GM18951 (cell line): ENCODE measurements around the gene TBC1D32.

Source experiments
- POLR2A ChIP-seq: IDR thresholded peaks from 4 replicates; pipeline ENCODE4 v1.6.1; 2011; ENCODE audit warnings: mild to moderate bottlenecking; ENCODE audit not compliant: insufficient read length, insufficient read depth; ENCODE audit errors: extremely low read depth
- in situ Hi-C: fragments of 300-500 bp; cut with MboI; formaldehyde crosslinking; loops from one replicate; pipeline ENCODE4 v1.12.0; 2022; ENCODE audit warnings: low sequenced_read_pairs, mixed read lengths, inconsistent platforms; ENCODE audit not compliant: unreplicated experiment

TBC1D32 gene

DNA sequence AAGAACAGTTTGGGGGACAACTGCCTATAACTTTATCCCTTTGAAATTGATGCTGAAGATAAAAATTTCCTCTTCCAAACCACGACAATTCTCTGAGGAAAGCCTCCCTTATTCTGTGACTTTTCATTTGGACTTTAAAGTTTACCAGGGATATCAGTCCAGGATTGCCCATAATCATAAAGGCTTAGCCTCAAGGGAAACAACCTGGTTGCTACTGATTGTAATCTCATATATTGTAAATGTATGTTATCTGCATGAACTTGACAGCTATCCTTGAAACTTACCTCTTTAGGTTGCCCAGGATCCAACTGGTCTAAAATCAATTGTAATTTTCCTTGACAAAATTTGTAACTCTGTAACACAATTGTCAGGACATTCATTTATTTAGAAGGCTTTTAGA lies 23.8 kb downstream of the TBC1D32 start:
- TF ChIP-seq POLR2A: no peak
- in situ Hi-C loops: no loop called here

DNA sequence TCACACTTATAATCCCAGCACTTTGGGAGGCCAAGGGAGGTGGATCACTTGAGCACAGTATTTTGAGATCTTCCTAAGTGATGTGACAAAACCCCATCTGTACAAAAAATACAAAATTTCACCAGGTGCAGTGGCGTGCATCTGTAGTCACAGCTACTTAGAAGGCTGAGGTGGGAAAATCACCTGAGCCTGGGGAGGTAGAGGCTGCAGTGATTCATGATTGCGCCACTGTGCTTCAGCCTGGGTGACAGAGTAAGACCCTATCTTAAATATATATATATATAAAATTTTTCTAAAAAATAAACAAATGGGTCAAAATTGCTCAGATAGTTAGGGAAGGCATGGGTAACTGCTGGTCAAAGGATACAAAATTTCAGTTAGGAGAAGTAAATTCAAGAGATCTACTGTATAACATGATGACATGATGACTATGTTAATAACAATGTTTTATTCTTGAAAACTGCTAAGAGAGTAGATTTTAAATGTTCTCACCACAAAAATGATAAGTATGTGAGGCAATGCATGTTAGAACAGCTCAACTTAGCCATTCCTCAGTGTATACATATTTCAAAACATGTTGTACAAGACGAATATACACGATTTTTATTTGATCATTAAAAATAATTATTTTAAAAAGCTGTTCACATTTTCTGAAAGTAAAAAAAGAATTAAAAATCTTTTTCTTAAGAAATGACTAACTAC lies 24.4 kb downstream of the TBC1D32 start:
- no peak for TF ChIP-seq POLR2A
- in situ Hi-C loops: loop anchor here (10.0 kb wide), 1 partner anchor 245 kb away; no protein-coding TSS in a partner anchor

DNA sequence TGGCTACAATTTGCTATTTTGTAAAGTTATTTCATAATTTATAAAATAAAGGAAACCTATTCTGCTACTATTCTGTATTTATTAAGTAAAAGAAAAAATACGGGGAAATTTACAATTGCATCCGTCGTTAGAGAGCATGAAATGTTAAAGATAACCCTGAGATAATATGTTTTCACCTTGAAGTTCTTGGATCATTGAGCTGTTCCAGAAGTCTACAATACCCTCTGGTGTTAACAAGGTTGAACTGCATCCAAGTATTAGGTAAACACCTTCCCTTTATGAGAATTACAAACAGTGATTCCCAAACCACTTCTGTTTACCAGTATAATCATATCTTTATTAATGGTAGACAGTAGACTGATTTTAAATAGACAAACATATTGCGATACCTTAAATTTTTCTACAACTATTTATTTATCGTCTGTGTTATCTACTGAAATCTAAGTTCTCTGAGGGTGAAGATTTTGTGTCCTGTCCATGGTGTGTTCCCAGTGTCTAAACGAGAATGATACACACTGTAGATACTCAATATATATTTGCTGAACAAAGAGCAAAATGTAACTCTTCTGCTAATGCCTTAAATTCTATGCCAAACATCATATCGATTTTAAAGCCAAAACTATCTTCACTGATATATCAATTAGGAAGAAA lies 28.2 kb downstream of the TBC1D32 start:
- in situ Hi-C loops: loop anchor here (10.0 kb wide), 1 partner anchor 241 kb away; no protein-coding TSS in a partner anchor
- no peak for TF ChIP-seq POLR2A

DNA sequence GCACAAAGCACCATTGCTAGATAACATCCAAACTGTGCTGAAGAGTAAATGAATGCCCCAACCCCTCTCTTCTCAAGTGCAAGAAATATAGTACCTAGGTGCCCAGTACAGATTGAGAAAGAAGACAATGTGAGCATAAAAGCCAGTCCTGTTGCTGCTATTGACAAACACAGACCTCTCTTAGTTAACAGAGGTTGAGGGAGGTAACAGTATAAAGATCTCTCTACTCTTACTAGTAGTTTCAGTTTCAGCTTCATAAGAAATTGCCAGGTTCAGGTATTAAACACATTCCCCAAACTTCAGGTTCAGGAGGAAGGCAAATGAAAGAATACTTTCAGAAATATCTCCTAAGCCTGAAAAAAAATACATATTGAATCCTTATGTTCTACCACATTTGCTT lies 31.4 kb downstream of the TBC1D32 start:
- TF ChIP-seq POLR2A: no peak
- in situ Hi-C loops: loop anchor here (10.0 kb wide), 1 partner anchor 238 kb away; no protein-coding TSS in a partner anchor

DNA sequence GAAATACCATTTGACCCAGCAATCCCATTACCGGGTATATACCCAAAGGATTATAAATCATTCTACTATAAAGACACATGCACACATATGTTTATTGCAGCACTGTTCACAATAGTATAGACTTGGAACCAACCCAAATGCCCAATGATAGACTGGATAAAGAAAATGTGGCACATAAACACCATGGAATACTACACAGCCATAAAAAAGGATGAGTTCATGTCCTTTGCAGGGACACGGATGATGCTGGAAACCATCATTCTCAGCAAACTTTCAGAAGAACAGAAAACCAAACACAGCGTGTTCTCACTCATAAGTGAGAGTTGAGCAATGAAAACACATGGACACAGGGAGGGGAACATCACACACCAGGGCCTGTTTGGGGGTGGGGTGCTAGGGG lies 33.1 kb downstream of the TBC1D32 start:
- in situ Hi-C loops: loop anchor here (10.0 kb wide), 1 partner anchor 236 kb away; no protein-coding TSS in a partner anchor

DNA sequence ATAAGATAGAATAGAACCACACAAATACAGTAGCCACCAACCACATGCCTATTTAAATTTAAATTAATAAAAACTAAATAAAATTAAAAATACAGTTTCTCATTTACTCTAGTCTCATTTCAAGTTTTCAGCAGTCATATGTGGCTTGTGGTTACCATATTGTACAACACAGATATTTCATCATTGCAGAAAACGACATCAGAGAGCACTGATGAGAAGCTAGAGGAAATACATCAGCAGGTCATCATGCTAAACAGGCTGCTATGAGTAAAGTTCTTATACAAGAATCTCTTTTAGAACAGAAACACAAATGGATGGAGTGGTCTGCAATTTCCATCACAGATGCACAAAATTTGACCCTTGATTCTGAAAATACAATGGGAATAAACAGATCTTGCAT lies 36.6 kb downstream of the TBC1D32 start:
- in situ Hi-C loops: no loop called here
- no peak for TF ChIP-seq POLR2A

DNA sequence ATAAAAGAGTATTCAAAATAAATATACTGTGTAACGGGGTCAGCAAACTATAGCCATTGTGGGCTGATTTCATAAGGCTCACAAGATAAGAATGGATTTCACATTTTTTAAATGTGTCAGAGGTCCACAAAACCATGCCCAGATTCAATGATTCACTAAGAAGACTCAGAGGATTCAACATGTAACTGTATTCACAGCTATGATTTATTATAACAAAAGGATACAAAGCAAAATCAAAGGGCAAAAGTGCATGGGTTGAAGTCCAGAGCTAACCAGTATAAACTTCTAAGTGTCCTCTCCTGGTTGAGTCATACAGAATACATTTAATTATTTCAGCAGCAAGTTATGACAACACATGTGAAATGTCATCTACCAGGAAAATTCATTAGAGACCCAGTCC lies 49.2 kb downstream of the TBC1D32 start:
- in situ Hi-C loops: no loop called here
- no peak for TF ChIP-seq POLR2A

DNA sequence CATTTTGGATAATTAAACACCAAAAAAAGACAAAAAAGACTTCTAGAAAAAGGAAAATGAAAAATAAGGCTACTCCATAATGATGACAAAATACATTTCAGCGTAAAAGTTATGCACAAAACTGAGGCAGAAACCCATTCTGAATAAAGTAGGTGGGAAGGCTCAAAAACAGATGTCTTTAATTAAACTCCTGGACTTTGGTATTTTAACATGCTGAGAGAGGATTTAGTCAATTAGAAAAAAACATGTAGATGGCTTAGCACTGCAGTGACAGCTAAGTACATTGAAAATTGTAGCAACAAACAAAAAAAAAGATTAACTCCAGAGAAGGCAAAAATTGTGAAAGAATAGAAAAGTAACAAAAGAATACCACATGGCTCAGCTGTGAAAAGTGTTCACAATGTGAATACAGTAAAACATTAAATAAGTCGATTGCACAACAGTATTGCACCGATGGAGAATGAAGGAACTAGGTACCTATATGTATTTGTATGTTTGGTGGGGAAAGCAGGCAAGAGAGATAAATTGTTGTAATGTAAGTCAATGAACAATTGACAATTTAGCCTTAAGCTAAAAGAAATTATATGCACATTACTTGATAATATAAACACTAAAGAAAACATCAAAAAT lies 59.5 kb downstream of the TBC1D32 start:
- in situ Hi-C loops: no loop called here
- no peak for TF ChIP-seq POLR2A

DNA sequence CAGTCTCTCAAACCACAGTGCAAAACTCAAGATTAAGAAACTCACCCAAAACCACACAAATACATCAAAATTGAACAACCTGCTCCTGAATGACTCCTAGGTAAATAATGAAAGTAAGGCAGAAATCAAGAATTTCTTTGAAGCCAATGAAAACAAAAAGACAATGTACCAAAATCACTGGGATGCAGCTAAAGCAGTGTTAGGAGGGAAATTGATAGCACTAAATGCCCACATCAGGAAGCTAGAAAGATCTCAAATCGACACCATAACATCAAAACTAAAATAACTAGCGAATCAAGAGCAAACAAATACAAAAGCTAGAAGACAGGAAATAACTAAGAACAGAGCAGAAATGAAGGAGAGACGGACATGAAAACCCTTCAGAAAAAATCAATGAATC lies 70.5 kb downstream of the TBC1D32 start:
- in situ Hi-C loops: no loop called here
- no peak for TF ChIP-seq POLR2A

DNA sequence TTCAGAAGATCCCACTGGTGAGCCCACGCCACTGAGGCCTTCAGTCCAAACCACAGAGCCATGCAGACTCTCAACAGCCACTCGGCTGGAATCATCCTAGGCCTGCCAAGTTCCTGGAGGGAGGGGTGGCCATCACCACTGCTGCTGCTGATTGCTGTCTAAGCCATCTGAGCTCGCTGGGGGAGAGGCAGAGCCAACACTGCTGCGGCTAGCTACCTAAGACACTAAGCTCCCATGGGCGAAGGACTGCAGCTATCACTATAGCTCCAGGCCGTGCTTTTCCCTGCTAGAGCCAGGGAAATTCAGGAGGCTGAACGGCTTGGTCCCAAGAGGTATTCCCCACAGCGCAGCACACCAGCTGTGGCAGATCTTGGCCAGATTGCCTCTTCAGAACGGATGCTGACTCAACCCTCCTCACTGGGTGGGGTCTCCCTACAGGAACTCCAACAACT lies 73.6 kb downstream of the TBC1D32 start:
- in situ Hi-C loops: no loop called here
- no peak for TF ChIP-seq POLR2A

DNA sequence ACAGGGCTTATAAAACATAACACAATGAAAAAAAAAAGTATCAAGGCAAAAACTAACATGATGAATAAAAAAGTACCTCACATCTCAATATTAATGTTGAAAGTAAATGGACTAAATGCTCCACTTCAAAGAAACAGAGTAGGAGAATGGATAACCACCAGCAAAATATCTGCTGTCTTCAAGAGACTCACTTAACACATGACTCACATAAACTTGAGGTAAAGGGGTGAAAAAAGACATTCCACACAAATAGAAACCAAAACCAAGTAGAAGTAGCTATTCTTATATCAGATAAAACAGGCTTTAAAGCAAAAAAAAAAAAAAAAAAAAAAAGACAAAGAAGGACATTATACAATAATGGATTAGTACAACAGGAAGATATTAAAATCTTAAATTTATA lies 86.9 kb downstream of the TBC1D32 start:
- in situ Hi-C loops: no loop called here
- TF ChIP-seq POLR2A: no peak

DNA sequence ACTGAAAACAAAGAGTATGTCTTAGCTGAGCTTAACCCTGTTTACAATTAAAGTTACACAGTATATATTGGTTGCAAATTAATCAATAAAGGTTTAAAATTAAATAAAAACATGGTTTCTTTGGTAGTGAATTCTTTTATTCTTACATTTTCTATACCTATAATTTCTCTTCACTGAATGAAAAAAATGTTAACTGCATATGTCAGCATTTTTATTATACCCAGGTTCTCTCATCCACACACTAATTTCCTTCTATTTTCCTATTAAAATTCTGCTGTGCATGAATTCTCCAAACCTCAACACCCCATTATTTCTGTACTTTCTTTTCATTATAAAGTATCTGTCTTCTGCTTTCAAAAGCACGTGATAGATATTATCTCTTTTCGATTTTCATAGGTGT lies 91.9 kb downstream of the TBC1D32 start:
- in situ Hi-C loops: no loop called here
- TF ChIP-seq POLR2A: no peak

DNA sequence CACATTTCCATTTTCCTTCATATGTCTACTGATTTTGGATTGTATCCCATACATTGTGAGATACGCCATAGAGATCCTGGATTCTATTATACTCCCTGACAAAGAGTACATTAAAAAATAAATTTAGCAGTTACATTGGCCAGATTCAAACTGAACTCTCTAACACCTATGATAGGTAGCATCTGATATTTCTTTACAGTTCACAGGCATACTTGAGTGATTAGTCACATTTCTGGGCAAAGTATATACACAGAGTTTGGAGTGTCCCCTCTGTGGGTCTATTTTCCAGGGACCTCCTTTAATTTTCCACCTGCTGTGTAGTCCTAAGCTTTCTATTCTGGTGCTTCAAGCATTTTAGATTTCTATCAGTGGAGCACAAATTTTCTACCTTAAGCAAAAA lies 96.4 kb downstream of the TBC1D32 start:
- TF ChIP-seq POLR2A: no peak
- in situ Hi-C loops: no loop called here

DNA sequence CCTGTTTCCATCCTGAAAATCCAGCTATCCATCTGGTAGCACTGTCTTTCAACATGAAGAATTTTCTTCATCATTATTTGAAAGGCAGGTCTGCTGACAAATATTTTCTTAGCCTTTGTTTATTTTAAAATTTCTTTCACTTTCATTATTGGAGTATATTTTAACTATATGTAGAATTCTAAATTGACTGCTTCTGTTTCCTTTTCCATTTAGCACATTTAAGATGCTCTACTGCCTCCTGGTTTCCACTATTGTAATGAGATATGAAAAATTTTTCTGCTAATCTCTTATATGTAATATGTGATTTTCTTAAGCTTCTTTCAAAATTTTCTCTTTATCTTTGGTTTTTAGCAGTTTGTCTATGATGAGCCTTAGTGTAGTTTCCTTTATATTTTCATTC lies 97.3 kb downstream of the TBC1D32 start:
- in situ Hi-C loops: no loop called here
- no peak for TF ChIP-seq POLR2A
